Activated T-helper 17 cell treated with anti-CD3 and anti-CD28 coated beads, Interleukin-2, amount 50 U/mL, for 72 hours (primary cell): ENCODE data around the gene PUDP. TPM values are rescaled to one million over a fixed set of nuclear protein-coding genes. Genes with fewer than 3 reads are reported as not detected.
"Not testable (repeated sequence)": the region's sequence is repeated elsewhere in the genome, so short reads cannot be mapped to it uniquely, and the experiment has no call there.

Experiments
- ATAC-seq: fragments of 150-1000 bp; cut with Tn5 transposase; replicated peaks from 2 replicates; pipeline ENCODE4 v1.10.0; 2021; ENCODE audit warnings: mild to moderate bottlenecking, moderate library complexity
- H3K27ac Mint-ChIP-seq: one replicate; pipeline ENCODE4 v1.8.0; 2022; ENCODE audit warnings: mixed read lengths
- H3K27me3 Mint-ChIP-seq: one replicate; pipeline ENCODE4 v1.8.0; 2022; ENCODE audit warnings: mixed read lengths
- H3K36me3 Mint-ChIP-seq: one replicate; pipeline ENCODE4 v1.8.0; 2022; ENCODE audit warnings: low read depth, mild to moderate bottlenecking, mixed read lengths
- H3K4me1 Mint-ChIP-seq: one replicate; pipeline ENCODE4 v1.8.0; 2022; ENCODE audit warnings: mixed read lengths
- H3K4me3 Mint-ChIP-seq: one replicate; pipeline ENCODE4 v1.8.0; 2022; ENCODE audit warnings: mild to moderate bottlenecking, mixed read lengths
- H3K9me3 Mint-ChIP-seq: one replicate; pipeline ENCODE4 v1.8.0; 2022; ENCODE audit warnings: mixed read lengths
- total RNA-seq, 2 donors: library from RNA; stranded (reverse); gene quantifications; one replicate each; pipeline ENCODE4 v1.2.3, GENCODE V29; 2022

Gene PUDP
- total RNA-seq = 10 to 100 TPM; 11.2 to 22.1 TPM

DNA sequence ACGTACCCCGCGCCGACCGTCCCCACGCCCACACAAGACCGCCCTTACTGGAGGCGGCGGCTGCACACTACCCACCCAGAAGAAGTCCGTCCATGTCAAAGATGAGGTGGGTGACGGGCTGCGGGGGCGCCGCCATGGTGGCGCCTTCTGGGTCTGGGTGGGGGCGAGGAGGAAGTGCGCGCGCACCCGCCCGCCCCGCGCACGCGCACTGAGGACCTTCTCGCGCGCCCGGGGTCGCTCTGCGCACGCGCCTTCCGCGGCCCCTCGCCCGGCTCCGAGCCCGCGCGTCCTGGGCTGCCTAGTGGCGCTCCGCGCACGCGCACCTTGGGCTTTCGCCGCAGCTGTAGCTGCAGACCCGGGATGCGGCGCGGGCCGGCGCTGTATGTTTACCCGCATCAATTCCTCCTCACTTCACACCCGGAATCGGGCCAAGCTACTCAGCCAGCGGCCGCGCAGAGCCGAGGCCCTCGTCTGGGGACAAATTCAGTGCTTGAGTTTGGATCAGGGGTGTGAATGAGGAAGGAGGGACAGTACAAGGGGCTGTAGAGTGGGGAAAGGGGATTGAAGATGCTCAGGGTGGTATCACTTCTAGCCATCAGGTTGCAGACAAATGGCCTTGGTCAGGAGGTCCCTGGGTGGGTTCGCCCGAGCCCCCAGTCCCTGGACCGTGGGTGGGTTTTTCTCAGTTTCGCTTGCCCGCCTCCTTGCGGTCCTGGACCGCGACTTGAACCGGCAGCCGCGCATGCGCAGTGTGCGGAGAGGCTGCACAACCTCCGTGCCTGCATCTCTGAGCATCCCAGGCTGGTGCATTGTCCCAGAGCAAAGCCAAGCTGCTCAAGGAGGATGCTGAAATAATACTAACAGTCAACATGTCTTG lies at the start of gene PUDP:
Gene PUDP, minus strand, starts transcription at position 176 of the 877 bp plus-strand sequence. Its CDS starts 40 bp downstream, at position 136.
- peaks cover 6% of the 10 kb centered on the region for H3K36me3 Mint-ChIP-seq
- ATAC-seq = peak; percentile 87
- no peaks in the 10 kb centered on the region for H3K27me3 Mint-ChIP-seq
- peak within 1 kb of the TSS; percentile 78 for H3K27ac Mint-ChIP-seq
- H3K4me1 Mint-ChIP-seq = peaks cover 5% of the 10 kb centered on the region
- H3K4me3 Mint-ChIP-seq = peak within 1 kb of the TSS; percentile 73
- H3K9me3 Mint-ChIP-seq = no peaks in the 10 kb centered on the region

GRCh38 chrX:7194606-7195005 lies 46.7 kb upstream of the PUDP start:
- Mint-ChIP-seq H3K27ac (no peak overlapping the region), H3K27me3 (no peaks in the 10 kb centered on the region), H3K36me3 (no peaks in the 10 kb centered on the region), H3K4me3 (no peak overlapping the region), H3K9me3 (no peaks in the 10 kb centered on the region), H3K4me1 (no peaks in the 10 kb centered on the region)
- no peak for ATAC-seq

- Mint-ChIP-seq H3K36me3 (no peaks in the 10 kb centered on the region), H3K4me1 (no peaks in the 10 kb centered on the region)
Observed at GRCh38 chrX:7192871-7193270, 44.9 kb upstream of the PUDP start.

DNA sequence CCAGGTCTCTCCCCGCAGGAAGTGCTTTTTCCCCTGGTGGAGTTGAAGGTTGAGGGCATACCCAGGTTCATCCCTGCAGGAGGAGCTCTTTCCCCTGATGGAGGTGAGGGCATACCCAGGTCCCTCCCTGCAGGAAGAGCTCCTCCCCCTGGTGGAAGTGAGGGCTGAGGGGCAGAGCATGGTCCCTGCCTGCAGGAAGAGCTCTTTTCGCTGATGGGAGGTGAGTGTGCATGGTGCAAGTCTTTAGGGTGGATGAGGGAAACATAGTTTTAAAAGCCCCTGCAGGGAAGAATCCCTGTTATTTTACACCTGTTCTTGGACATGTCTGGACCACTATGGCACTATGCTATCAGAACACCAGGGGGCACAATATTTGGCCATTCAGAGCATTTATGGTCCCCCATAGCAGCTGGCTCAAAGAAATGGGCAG lies 43.7 kb upstream of the PUDP start:
- H3K9me3 Mint-ChIP-seq = no peaks in the 10 kb centered on the region
- H3K27ac Mint-ChIP-seq = no peak overlapping the region
- no peak overlapping the region for H3K4me3 Mint-ChIP-seq
- H3K36me3 Mint-ChIP-seq = no peaks in the 10 kb centered on the region
- H3K27me3 Mint-ChIP-seq = no peaks in the 10 kb centered on the region
- H3K4me1 Mint-ChIP-seq = no peaks in the 10 kb centered on the region
- no peak for ATAC-seq

More at GRCh38 chrX:7192871-7193270, 44.9 kb upstream of the PUDP start:
- Mint-ChIP-seq H3K4me3 (no peak overlapping the region), H3K27me3 (no peaks in the 10 kb centered on the region), H3K9me3 (no peaks in the 10 kb centered on the region), H3K27ac (no peak overlapping the region)
- ATAC-seq = no peak

DNA sequence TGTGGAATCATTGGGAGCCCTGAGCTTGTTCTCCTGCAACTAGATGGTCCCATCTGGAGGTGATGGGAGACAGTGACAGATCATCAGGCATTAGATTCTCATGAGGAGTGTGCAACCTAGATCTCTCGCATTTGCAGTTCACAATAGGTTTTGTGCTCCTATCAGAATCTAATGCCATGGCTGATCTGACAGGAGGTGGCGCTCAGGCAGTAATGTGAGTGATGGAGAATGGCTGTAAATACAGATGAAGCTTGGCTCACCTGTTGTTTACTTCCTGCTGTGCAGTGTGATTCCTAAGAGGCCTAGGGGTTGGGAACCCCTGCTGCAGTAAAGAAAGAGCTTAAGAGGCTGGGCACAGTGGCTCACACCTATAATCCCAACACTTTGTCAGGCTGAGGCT lies 42.2 kb upstream of the PUDP start:
- Mint-ChIP-seq H3K4me3 (no peak overlapping the region), H3K36me3 (no peaks in the 10 kb centered on the region), H3K27me3 (no peaks in the 10 kb centered on the region), H3K27ac (no peak overlapping the region), H3K9me3 (no peaks in the 10 kb centered on the region), H3K4me1 (no peaks in the 10 kb centered on the region)
- ATAC-seq = no peak

DNA sequence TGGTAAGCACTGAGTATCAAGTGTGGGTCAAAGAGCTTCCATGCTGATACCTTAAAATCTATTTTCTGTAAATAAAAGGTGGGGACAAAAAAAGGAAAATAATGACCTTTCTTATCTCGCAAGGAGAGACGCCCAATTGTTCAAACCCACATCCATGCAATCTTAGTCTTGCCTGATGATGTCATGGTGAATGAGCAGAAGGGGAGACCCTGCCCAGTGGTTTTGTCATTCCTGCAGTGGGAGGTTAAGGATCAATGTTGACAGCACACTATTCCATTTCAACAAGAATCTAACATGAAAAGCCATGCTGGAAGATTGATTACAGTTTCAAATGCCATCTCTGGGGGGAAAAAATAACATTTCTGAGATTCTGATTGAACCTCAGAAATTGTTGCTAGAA lies 40.7 kb upstream of the PUDP start:
- Mint-ChIP-seq H3K4me3 (no peak overlapping the region), H3K36me3 (no peaks in the 10 kb centered on the region), H3K4me1 (no peaks in the 10 kb centered on the region), H3K9me3 (no peaks in the 10 kb centered on the region), H3K27me3 (no peaks in the 10 kb centered on the region), H3K27ac (no peak overlapping the region)
- ATAC-seq = no peak

GRCh38 chrX:7184816-7185215 lies 36.9 kb upstream of the PUDP start:
- H3K27me3 Mint-ChIP-seq = no peaks in the 10 kb centered on the region
- ATAC-seq = no peak
- no peaks in the 10 kb centered on the region for H3K4me1 Mint-ChIP-seq
- H3K27ac Mint-ChIP-seq = no peak overlapping the region
- H3K9me3 Mint-ChIP-seq = no peaks in the 10 kb centered on the region
- no peak overlapping the region for H3K4me3 Mint-ChIP-seq
- H3K36me3 Mint-ChIP-seq = no peaks in the 10 kb centered on the region

- H3K27ac Mint-ChIP-seq = no peak overlapping the region
- no peaks in the 10 kb centered on the region for H3K9me3 Mint-ChIP-seq
- ATAC-seq = no peak
Observed at GRCh38 chrX:7179446-7179845, 31.5 kb upstream of the PUDP start.

GRCh38 chrX:7178859-7179258 lies 30.9 kb upstream of the PUDP start:
- not testable (repeated sequence) for ATAC-seq, H3K27ac Mint-ChIP-seq, H3K27me3 Mint-ChIP-seq, H3K9me3 Mint-ChIP-seq, H3K4me3 Mint-ChIP-seq, H3K36me3 Mint-ChIP-seq, H3K4me1 Mint-ChIP-seq

More at GRCh38 chrX:7179446-7179845, 31.5 kb upstream of the PUDP start:
- Mint-ChIP-seq H3K27me3 (no peaks in the 10 kb centered on the region), H3K36me3 (no peaks in the 10 kb centered on the region), H3K4me1 (no peaks in the 10 kb centered on the region), H3K4me3 (no peak overlapping the region)

DNA sequence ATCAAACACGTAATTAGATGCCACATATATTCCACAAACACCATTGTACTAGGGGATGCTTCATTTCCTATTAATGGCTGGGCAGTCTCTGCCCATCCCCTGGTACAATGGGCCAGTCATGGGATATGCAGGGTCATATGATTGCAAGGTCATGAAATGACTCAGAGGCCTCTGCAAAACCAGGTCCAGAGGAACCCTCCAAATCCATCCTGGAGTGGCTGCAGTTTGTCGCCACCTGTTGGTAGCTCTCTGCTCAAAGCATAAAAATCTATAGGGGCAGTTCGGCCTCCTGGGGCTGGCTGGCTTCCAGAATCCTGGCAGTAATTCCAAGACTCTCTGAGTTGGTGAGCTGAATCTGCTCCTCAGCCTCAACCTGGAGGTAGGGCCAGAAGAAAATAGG lies 22.9 kb upstream of the PUDP start:
- Mint-ChIP-seq H3K9me3 (no peaks in the 10 kb centered on the region), H3K36me3 (no peaks in the 10 kb centered on the region), H3K4me1 (no peaks in the 10 kb centered on the region), H3K27ac (no peak overlapping the region), H3K27me3 (no peaks in the 10 kb centered on the region), H3K4me3 (no peak overlapping the region)
- peak; percentile 53 for ATAC-seq

- H3K27me3 Mint-ChIP-seq = no peaks in the 10 kb centered on the region
- H3K9me3 Mint-ChIP-seq = no peaks in the 10 kb centered on the region
- ATAC-seq = no peak
- H3K27ac Mint-ChIP-seq = no peak overlapping the region
- H3K4me3 Mint-ChIP-seq = no peak overlapping the region
- no peaks in the 10 kb centered on the region for H3K4me1 Mint-ChIP-seq
- H3K36me3 Mint-ChIP-seq = no peaks in the 10 kb centered on the region
Observed at GRCh38 chrX:7169627-7170026, 21.7 kb upstream of the PUDP start.

- Mint-ChIP-seq H3K27ac (no peak overlapping the region), H3K27me3 (no peaks in the 10 kb centered on the region), H3K4me1 (no peaks in the 10 kb centered on the region), H3K4me3 (no peak overlapping the region), H3K9me3 (no peaks in the 10 kb centered on the region), H3K36me3 (no peaks in the 10 kb centered on the region)
- no peak for ATAC-seq
Observed at GRCh38 chrX:7168371-7168770, 20.4 kb upstream of the PUDP start.

DNA sequence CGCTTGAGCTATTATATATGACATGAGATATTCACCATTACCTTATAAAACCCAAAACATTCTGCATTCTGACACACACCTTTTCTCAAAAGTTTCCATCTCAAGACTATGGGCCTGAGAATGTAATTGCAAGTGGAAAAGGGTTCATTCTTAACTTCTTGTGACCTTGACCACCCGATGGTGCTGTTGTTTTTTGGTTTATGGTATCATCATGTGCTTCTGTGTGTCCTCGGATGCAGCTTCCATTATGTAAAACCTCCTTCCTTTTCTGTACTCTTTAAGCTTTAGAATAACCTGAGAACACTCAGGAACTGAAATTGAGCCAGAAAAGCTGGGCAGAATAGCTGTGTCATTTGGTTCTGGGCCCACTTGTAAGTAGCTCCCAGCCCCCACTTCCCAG lies 16.2 kb upstream of the PUDP start:
- Mint-ChIP-seq H3K27ac (no peak overlapping the region), H3K36me3 (no peaks in the 10 kb centered on the region), H3K4me3 (no peak overlapping the region)

DNA sequence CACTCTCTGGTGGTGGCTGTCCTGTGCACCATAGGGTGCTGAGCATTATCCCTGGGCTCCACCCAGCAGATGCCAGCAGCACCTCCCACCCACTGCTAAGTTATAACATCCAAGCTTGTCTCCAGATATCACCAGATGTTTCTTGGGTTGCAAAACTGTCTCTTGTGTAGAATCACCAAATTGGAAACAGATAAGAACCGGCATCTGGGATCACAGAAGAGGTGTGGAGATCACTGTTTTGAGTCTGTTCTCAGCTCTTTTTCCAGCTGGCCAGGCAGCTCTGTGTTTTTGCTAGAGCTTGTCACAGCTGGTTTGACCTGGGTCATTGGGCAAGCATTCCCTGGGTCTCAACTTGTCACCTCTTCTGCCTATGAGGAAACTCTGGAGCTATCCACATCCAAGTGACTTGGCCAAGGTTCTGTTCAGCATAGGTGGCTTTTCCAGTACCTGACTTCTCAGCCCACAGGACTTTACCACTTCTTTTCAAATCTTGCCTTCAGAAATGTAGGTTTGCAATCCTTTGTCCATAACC lies 15.3 kb upstream of the PUDP start:
- Mint-ChIP-seq H3K9me3 (no peaks in the 10 kb centered on the region), H3K27ac (no peak overlapping the region), H3K36me3 (no peaks in the 10 kb centered on the region), H3K27me3 (no peaks in the 10 kb centered on the region), H3K4me1 (no peaks in the 10 kb centered on the region), H3K4me3 (no peak overlapping the region)
- no peak for ATAC-seq

More for the DNA sequence above, 16.2 kb upstream of the PUDP start:
- Mint-ChIP-seq H3K27me3 (no peaks in the 10 kb centered on the region), H3K9me3 (no peaks in the 10 kb centered on the region), H3K4me1 (no peaks in the 10 kb centered on the region)
- ATAC-seq = no peak

GRCh38 chrX:7159149-7159861 lies 11.4 kb upstream of the PUDP start:
- no peaks in the 10 kb centered on the region for H3K4me1 Mint-ChIP-seq
- ATAC-seq = no peak

More at GRCh38 chrX:7159149-7159861, 11.4 kb upstream of the PUDP start:
- H3K27ac Mint-ChIP-seq = no peak overlapping the region
- H3K9me3 Mint-ChIP-seq = no peaks in the 10 kb centered on the region
- no peaks in the 10 kb centered on the region for H3K27me3 Mint-ChIP-seq
- H3K4me3 Mint-ChIP-seq = no peak overlapping the region
- H3K36me3 Mint-ChIP-seq = no peaks in the 10 kb centered on the region
